Measurements from ENCODE around the gene RSAD2.

Gene RSAD2

DNA sequence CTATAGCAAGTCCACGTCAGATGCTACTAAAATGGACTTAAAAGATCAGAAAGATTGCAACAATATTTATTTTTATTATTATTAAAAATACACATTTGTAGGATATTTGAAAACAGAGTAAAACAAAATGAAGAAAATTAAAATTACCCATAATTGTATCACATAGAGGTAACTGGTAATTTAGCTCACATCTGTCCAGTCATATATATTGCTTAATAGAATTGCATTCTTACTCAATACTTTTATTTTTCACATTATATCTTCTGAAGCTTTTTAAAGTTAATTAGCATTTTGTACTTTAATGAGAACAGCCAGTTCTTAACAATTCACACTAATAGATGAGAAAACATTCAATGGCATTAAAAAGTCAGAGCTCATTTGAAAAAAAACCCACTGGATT, 28.1 kb downstream of the RSAD2 start:
- H3K4me1 Mint-ChIP-seq, result peaks cover 15% of the 10 kb centered on the region
- H3K36me3 Mint-ChIP-seq, result peaks cover 5% of the 10 kb centered on the region
- ATAC-seq (ENCODE audit: low read depth), result no peak
- no peaks in the 10 kb centered on the region for H3K27me3 Mint-ChIP-seq
- no peak overlapping the region for H3K27ac Mint-ChIP-seq
- DNase-seq (ENCODE audit: low spot score in 2 of 2), result no peak
- peaks cover 5% of the 10 kb centered on the region for H3K9me3 Mint-ChIP-seq
- H3K4me3 Mint-ChIP-seq, result no peak overlapping the region

DNA sequence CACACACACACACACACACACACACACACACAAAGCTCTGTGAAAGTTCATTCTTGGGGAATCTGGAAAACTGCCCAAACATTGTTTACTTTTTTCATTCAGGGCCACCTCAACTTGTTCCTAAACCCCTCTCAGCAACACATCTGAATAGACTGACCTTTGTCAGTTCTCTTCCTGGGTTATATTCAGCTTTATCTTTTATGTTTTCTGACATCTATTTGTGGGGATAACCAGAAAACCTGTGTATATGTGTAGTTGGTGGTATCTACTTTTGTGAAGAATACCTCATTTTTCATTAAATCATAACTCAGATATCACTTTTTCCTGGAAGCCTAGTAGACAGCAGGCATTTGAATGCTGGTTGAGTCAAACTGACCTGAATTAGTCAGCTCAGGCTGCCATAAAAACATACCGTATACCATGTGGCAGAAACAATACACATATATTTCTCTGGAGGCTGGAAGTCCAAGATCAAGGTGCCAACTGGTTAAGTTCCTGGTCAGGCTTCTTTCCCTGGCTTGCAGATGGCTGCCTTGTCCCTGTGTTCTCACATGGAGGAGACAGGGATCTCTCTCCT, 28.7 kb downstream of the RSAD2 start:
- DNase-seq (ENCODE audit: low spot score in 2 of 2) (no peak), ATAC-seq (ENCODE audit: low read depth) (no peak)
- H3K36me3 Mint-ChIP-seq, result peaks cover 5% of the 10 kb centered on the region
- no peak overlapping the region for H3K4me3 Mint-ChIP-seq
- peaks cover 18% of the 10 kb centered on the region for H3K4me1 Mint-ChIP-seq
- H3K27me3 Mint-ChIP-seq, result no peaks in the 10 kb centered on the region
- no peak overlapping the region for H3K27ac Mint-ChIP-seq
- H3K9me3 Mint-ChIP-seq, result peaks cover 5% of the 10 kb centered on the region

DNA sequence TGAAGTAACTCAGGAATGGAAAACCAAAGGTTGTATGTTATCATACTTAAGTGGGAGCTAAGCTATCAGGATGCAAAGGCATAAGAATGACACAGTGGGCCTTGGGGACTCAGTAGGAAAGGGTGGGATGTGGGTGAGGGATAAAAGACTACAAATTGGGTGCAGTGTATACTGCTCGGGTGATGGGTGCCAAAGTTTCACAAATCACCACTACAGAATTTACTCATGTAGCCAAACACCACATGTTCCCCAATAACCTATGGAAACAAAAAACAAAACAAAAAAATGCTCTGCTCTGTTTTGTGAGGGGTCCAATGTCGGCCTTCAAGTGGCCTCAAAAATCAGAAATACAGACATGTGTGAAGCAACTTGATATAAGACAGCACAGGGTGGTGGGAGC, 30.7 kb downstream of the RSAD2 start:
- Mint-ChIP-seq H3K36me3 (peaks cover 2% of the 10 kb centered on the region), H3K4me3 (no peak overlapping the region), H3K27ac (no peak overlapping the region), H3K27me3 (no peaks in the 10 kb centered on the region), H3K9me3 (no peaks in the 10 kb centered on the region), H3K4me1 (peaks cover 20% of the 10 kb centered on the region)
- ATAC-seq (ENCODE audit: low read depth) (no peak), DNase-seq (ENCODE audit: low spot score in 2 of 2) (no peak)

DNA sequence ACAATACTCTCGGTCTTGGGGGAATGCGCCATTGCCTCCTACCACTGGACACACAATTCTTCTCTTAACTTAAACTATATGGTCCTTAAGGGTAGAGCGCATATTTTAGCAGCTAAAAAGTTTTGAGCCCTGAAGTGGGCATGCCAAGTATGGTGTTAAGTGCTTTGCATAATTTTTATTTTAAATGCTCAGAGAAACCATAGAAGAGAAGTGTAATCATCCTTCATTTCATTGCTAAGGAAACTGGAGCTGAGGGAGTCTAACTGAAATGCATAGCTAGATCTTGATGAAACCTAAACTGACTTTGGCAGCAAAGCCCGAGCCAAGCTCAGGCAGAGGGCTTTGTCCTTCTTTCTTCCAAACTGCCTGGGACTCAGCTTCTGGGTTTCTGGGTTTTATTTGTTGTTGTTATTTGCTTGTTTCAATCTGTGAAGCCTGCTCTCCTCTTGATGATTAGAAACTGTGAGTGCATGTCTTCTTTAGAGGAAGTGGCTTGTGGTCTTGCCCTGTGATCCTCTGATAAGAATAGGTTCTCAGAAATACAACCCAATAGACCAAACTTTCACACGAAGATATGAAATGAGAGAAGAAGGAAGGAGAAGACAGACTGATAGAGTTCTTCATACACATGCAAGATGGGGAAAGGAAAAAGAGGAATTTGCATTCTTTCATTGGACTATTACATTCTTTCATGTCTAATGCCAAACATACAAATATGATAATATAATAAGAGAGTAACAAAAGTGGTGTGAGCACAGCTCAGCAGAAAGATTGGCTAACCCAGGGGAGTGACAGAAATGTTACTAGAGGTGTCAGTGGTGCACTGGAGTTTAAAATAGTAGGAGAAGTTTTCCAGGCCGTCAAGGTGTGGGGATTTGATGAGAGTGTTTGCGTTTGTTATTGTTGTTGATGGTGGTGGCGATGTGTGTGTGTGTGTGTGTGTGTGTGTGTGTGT, 32.1 kb downstream of the RSAD2 start:
- peaks cover 20% of the 10 kb centered on the region for H3K4me1 Mint-ChIP-seq
- no peaks in the 10 kb centered on the region for H3K36me3 Mint-ChIP-seq
- H3K27ac Mint-ChIP-seq, result peak overlapping the region; percentile 21
- H3K27me3 Mint-ChIP-seq, result no peaks in the 10 kb centered on the region
- ATAC-seq (ENCODE audit: low read depth), result peak; percentile 94
- no peak for DNase-seq (ENCODE audit: low spot score in 2 of 2)
- H3K4me3 Mint-ChIP-seq, result peak overlapping the region; percentile 33
- no peaks in the 10 kb centered on the region for H3K9me3 Mint-ChIP-seq

DNA sequence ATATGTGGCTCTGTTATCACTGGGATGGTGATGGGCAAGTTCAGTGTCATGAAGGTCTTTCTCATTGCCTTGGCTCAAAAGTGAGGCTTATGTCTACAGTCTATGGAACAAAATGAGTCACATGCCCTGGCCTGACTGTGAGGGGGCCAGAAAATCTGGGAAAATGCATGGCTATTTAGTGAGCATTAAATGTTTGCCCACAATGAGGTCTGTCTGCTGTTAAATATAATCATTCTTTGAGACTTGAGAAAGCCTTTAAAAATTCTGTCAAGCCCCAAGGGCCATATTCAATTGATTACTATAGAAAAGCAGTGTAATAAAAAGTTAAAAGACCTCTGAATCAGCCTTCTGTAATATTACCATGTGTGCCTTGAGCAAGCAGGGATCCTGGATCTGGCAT, 34.1 kb downstream of the RSAD2 start:
- no peaks in the 10 kb centered on the region for H3K9me3 Mint-ChIP-seq
- ATAC-seq (ENCODE audit: low read depth), result no peak
- no peaks in the 10 kb centered on the region for H3K36me3 Mint-ChIP-seq
- H3K4me1 Mint-ChIP-seq, result peaks cover 20% of the 10 kb centered on the region
- H3K4me3 Mint-ChIP-seq, result no peak overlapping the region
- H3K27me3 Mint-ChIP-seq, result no peaks in the 10 kb centered on the region
- H3K27ac Mint-ChIP-seq, result no peak overlapping the region
- no peak for DNase-seq (ENCODE audit: low spot score in 2 of 2)

DNA sequence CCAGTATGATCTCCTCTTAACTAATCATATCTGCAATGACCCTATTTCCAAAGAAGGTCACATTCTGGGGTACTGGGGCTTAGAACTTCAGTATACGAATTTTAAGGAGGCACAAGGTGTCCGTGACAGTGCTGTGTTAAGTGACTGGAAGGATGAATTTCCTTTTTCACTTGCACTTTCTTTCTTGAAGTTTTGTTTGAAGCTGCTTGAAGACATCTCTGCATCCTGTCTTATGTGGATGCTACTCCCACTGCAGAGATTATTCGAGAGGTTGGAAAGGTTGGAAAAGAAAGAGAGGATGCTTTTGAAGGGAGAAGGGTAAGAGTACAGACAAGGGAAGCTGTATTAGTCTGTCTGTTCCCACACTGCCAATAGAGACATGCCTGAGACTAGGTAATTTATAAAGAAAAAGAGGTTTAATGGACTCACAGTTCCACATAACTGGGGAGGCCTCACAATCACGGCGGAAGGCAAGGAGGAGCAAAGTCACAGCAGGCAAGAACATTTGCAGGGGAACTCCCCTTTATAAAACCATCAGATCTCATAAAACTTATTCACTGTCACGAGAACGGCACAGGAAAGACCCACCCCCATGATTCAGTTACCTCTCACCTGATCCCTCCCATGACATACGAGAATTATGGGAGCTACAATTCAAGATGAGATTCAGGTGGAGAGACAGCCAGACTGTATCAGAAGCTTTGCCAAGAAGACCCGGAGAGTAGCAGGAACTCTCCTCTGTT, 36.0 kb downstream of the RSAD2 start:
- no peak overlapping the region for H3K27ac Mint-ChIP-seq

DNA sequence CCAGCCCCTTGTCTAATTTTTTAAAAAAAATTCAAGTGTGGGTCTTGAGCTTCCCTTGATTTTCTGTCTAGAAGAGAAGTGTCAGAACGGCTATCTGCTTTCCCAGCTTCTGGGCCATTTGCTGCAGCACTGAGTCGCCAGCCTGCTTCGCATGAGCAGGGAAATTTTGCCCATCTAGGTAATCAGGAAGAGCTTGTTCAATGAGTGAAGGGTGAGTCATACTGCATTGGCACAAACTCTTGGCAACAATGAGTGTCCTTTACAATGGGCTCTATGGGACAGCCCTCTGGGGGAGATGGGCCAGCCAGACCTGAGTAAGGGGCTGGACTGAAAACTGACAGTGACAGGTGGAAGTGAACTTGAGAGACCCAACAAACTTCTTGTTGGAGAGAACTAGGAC, 37.3 kb downstream of the RSAD2 start:
- Mint-ChIP-seq H3K9me3 (no peaks in the 10 kb centered on the region), H3K36me3 (no peaks in the 10 kb centered on the region), H3K27me3 (no peaks in the 10 kb centered on the region), H3K4me1 (peaks cover 11% of the 10 kb centered on the region), H3K4me3 (no peak overlapping the region), H3K27ac (no peak overlapping the region)
- no peak for DNase-seq (ENCODE audit: low spot score in 2 of 2)
- ATAC-seq (ENCODE audit: low read depth), result no peak

More for the DNA sequence above, 36.0 kb downstream of the RSAD2 start:
- H3K9me3 Mint-ChIP-seq, result no peaks in the 10 kb centered on the region
- no peak overlapping the region for H3K4me3 Mint-ChIP-seq
- peaks cover 20% of the 10 kb centered on the region for H3K4me1 Mint-ChIP-seq
- DNase-seq (ENCODE audit: low spot score in 2 of 2) (no peak), ATAC-seq (ENCODE audit: low read depth) (no peak)
- H3K27me3 Mint-ChIP-seq, result no peaks in the 10 kb centered on the region
- H3K36me3 Mint-ChIP-seq, result no peaks in the 10 kb centered on the region

DNA sequence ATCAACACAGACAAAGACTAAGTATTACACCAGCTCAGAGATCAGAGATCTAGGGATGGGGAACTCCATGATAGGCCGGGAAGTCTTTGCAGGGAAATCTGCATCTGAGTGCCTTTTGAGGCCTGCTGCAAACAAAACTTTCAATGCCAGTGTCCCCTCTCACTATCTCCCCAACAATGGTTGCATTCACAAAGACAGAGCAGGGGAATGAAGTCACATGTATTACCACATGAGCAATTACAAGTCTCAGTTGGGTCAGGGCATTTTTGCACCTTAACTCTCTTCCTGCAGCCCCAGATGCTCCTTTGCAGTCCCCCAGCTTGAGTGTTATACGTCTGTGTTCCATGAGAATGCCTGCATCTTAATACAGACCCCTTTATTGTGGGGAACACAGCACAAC, 37.8 kb downstream of the RSAD2 start:
- Mint-ChIP-seq H3K27ac (no peak overlapping the region), H3K27me3 (no peaks in the 10 kb centered on the region), H3K4me1 (peaks cover 7% of the 10 kb centered on the region), H3K36me3 (no peaks in the 10 kb centered on the region), H3K4me3 (no peak overlapping the region), H3K9me3 (no peaks in the 10 kb centered on the region)
- DNase-seq (ENCODE audit: low spot score in 2 of 2), result no peak
- ATAC-seq (ENCODE audit: low read depth), result no peak

DNA sequence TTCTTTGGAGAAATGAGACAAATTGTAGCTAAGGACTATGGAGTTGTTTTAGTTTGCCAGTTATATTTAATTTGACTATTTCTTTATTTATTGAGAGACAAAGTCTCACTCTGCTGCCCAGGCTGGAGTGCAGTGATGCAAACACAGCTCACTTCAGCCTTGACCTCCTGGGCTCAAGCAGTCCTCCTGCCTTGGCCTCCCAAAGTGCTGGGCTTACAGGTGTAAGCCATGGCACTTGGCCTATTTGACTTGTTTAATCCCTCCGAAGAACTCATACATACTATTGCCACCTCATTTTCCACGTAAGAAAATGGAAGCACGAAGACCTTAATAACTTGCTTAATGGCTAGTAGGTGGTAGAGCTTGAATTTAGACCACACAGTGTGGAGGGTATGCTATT, 38.6 kb downstream of the RSAD2 start:
- no peaks in the 10 kb centered on the region for H3K9me3 Mint-ChIP-seq
- peak overlapping the region; percentile 71 for H3K4me3 Mint-ChIP-seq
- peaks cover under 1% of the 10 kb centered on the region for H3K27me3 Mint-ChIP-seq
- DNase-seq (ENCODE audit: low spot score in 2 of 2) (no peak), ATAC-seq (ENCODE audit: low read depth) (no peak)
- no peaks in the 10 kb centered on the region for H3K36me3 Mint-ChIP-seq
- H3K27ac Mint-ChIP-seq, result no peak overlapping the region
- H3K4me1 Mint-ChIP-seq, result peaks cover 2% of the 10 kb centered on the region

DNA sequence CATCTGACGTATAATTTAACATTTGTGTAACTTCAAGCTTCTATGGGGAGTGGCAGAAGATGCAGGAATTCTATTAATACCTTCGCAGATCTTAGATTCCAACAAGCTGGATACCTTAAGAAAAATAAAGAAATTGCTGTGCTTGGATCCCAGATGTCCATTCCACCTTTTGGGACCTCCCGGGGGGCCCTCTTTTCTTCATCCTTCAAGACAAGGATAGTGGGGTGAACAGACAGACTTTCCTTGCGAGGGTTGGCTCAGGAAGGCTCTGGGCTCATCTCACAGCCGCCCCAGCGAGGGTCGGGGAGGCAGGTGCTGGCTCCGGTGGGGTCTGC, 39.1 kb downstream of the RSAD2 start:
- H3K4me1 Mint-ChIP-seq, result no peaks in the 10 kb centered on the region
- H3K27ac Mint-ChIP-seq, result no peak overlapping the region
- no peaks in the 10 kb centered on the region for H3K36me3 Mint-ChIP-seq
- DNase-seq (ENCODE audit: low spot score in 2 of 2) (no peak), ATAC-seq (ENCODE audit: low read depth) (no peak)
- peaks cover 2% of the 10 kb centered on the region for H3K27me3 Mint-ChIP-seq
- no peaks in the 10 kb centered on the region for H3K9me3 Mint-ChIP-seq
- peak overlapping the region; percentile 71 for H3K4me3 Mint-ChIP-seq

DNA sequence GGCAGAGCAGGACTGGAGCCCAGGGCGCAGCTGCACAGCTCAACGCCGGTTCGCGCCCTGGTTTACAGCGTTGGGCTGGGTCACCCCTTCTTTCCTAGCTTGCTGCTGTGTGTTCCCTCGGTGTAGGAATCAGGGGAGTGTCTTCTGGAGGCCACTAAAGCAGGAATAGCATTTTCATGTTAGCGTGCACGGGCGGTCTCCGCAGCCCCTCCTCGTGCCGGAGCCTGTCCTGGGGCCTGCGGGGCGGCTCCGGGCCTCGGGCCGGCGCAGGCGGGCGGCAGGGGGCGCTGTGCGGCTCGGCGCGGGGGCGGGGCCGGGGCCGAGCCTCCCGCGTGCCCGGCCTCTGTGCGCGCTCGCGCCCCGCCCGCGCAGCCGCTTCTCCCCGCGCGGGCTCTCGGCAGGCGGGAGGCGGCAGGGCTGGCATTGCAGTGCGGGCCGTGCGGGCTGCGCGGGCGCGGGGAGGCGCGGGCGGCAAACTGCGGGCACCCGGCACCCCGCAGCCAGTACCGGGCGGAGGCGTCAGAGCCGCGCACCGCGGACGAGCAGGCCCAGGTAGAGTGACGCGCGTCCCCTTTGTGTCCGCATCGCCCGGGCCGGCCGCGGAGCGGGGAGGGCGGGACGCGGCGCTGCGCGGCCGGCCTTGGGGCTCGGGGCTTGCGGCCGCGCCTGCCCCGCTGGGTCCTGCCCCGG, 39.6 kb downstream of the RSAD2 start, which contains the start of gene RNF144A:
TSS of gene RNF144A (plus strand) at position 342 of the 690 bp plus-strand sequence. CDS start 79,515 bp downstream, outside the sequence.
- H3K4me3 Mint-ChIP-seq, result peak within 1 kb of the TSS; percentile 71
- no peaks in the 10 kb centered on the region for H3K36me3 Mint-ChIP-seq
- no peak within 1 kb of the TSS for H3K27ac Mint-ChIP-seq
- peak; percentile 92 for ATAC-seq (ENCODE audit: low read depth)
- no peaks in the 10 kb centered on the region for H3K4me1 Mint-ChIP-seq
- peak; percentile 76 to 84 for DNase-seq (ENCODE audit: low spot score in 2 of 2)
- H3K9me3 Mint-ChIP-seq, result no peaks in the 10 kb centered on the region
- H3K27me3 Mint-ChIP-seq, result peaks cover 2% of the 10 kb centered on the region

DNA sequence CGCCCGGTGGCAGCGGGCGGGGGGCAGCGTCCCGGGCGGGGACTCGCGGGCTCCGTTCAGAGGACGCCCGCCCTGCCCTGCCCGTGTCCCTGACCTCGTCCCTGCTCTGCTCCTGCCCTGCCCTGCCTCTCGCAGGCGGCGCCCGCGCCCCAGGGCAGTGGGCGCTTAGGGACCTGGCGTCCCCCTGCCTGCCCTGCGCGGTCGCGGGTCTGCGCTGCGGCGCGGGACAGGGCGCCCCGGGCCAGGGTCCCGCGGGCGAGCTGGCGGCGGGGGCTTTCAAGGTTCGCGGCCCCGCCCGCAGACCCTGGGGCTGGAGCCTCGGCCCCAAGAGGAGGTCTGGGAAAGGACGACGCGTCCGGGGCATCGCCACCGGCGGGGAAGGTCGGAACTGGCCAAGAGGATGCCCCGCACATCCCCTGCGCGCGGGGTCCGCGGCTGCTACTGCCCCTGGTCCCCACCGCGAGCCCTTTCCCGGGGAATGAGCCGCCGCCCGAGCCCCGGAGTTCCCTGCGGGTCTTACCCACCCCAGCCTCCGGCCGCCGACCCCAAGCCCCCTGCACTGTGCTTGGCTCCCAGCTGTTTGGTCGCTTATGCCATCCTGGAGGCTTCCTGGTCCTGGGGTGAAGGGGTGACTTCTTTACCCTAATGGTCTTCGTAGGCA, 40.3 kb downstream of the RSAD2 start:
- Mint-ChIP-seq H3K36me3 (no peaks in the 10 kb centered on the region), H3K9me3 (no peaks in the 10 kb centered on the region), H3K4me1 (no peaks in the 10 kb centered on the region), H3K4me3 (peak overlapping the region; percentile 61), H3K27me3 (peaks cover 2% of the 10 kb centered on the region), H3K27ac (no peak overlapping the region)
- DNase-seq (ENCODE audit: low spot score in 2 of 2), result peak in 1 of 2 donors; percentile 26
- ATAC-seq (ENCODE audit: low read depth), result peak; percentile 16

DNA sequence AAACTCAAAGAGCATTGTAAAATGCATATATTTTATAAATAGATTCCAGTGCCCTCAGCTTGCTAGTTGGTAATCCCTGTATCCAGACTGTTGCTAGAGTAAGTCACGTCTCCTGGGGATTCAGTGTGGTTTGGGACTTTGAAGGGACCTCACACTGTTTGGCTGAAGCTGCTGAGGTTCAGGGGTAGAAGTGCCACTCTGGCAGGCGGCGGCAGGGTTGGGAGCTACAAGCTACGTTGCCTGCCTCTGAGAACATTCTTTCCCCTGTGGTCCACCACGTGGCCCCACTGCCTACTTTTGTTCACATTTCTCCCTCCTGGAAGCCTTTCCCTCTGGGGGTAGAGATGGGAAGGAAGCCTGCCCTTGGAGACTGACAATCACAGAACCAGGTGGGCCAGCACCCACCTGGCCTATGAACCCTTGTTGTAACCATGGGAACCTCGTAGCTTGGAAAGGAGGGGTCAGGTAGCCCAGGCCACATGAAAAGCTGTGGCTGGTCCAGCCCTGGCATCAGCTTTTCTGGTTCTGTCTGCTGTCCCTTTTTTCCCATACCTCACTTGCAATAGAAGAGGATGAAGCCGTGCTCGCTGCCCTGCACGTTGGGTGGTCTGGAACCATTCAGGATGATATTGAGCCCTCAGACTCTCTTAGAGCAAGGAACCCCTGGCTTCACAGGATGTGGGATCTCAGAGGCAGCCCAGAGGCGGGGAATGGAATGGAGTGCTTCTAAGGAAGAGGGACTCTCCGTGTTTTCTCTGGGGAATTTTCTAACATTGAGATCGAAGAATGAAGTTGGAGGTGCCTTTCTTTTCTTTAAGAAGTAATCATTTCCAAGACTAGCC, 42.5 kb downstream of the RSAD2 start:
- no peak for ATAC-seq (ENCODE audit: low read depth)
- Mint-ChIP-seq H3K4me1 (peaks cover 3% of the 10 kb centered on the region), H3K27ac (no peak overlapping the region)

More for the DNA sequence above, 42.5 kb downstream of the RSAD2 start:
- peaks cover 2% of the 10 kb centered on the region for H3K27me3 Mint-ChIP-seq
- no peaks in the 10 kb centered on the region for H3K9me3 Mint-ChIP-seq
- no peak overlapping the region for H3K4me3 Mint-ChIP-seq
- no peaks in the 10 kb centered on the region for H3K36me3 Mint-ChIP-seq
- no peak for DNase-seq (ENCODE audit: low spot score in 2 of 2)

Measured in memory B cell (primary cell).